Activated CD4-positive, CD25-positive, alpha-beta regulatory T cell treated with anti-CD3 and anti-CD28 coated beads, Interleukin-2, amount 50 U/mL, for 16 hours (primary cell): ENCODE results near the gene CLEC16A.

Experiments used
- DNase-seq: peaks from one replicate; pipeline ENCODE4 v3.0.0-alpha.2; 2020; ENCODE audit warnings: low read depth, low spot score

The CLEC16A gene

DNA sequence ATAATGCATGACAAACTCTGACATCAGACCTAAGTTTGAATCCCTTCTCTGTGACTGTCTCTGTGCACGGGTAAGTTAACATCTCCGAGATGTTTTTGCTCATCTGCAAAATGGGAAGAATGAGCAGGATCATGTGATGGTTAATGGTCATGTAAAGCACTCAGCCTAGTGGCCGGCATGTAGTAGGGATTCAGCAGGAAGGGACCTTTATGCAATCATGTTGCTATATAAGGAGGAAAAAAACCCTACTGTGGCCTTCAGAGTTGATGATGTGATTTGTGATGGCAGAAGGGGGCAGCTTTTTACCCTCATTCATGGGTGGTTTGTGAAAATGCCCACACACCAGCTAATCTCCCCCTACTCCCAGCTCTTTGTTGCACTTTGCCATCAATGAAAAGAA lies 24.1 kb downstream of the CLEC16A start:
- no peak for DNase-seq

DNA sequence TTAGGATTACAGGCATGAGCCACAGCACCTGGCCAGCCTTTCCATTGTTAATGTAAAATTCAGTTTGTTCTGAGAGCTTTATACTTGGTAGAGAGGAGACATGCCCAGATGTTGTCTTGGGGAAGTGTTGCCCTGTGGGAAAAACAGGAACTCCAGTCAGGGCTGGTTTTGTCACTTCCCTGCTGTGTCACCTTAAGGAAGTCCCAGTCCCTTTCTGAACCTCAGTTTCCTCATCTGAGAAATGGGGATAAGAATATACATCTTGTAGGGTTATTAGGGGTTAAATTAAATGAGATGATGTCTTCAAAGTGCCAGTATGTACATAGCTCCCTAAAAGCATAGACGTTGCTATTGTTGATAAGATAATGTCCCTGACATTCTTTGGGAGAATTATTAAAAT lies 25.3 kb downstream of the CLEC16A start:
- no peak for DNase-seq

DNA sequence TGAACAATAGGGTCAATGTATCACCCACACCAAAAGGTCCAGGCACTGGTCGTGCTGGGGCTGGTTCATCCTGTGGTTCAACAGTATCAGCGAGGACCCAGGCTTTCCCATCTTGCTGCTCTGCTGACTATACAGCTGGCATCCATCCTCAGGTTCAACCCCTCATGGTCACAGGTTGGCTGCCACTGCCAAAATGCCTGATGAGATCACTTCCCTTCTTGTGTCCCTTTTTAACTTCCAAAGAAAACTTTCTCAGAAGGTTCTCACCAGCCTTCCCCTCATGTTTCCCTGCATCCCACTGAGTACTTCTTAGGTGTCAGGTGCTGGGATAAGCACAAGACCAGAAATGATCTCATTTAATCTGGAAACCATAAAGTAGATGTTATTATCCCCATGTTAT lies 25.7 kb downstream of the CLEC16A start:
- no peak for DNase-seq

DNA sequence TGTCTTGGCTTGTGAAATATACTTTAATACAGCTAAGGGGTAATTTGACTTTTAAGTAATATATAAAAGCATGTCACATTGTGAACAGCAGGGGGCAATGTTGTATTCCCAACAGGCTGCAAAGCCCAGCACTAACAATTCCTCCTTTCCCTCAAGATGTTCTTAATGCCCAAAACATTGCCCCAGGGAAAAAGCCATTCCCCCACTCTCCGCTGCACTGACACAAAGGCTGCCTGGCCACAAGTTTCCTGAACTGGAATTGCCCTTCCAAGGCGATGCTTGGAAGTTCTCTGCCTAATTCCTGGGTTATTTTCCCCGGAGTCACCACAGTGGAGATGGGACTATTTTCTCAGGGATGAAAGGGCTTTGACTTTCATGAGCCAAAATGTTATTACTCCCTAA lies 27.2 kb downstream of the CLEC16A start:
- DNase-seq, result no peak

DNA sequence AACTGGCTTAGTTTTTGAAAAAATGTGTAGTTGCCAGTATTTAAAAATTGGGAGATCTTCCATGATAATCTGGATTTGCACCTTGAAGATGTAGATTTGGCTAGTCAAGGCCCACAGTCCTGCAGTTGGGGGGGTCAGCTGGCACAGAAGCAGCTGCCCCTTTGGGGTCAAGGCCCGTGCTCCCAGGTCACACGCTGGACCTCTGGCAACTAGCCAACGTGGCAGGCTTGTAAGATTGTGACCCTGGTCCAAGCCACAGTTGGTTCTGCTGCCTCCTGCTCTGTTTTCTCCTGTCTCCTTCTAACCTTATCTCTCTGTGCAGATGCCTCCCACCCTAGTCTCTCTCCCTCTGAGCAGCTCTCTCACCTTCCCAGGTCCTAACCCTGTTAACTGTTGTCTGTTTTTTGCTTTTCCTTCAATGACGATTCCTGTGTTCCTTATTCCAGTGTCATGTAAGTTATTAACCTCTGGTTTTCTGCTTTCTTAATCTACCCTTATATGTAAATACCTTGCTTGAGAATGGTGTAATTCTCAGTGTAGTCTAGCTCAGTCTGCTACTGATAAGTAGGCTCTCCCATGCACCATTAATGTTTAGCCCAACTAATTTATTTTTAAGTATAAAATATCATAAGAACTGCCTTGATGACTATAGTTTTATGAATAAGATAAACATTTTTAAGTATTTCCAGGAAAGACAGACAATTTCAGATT lies 27.9 kb downstream of the CLEC16A start:
- DNase-seq, result no peak

DNA sequence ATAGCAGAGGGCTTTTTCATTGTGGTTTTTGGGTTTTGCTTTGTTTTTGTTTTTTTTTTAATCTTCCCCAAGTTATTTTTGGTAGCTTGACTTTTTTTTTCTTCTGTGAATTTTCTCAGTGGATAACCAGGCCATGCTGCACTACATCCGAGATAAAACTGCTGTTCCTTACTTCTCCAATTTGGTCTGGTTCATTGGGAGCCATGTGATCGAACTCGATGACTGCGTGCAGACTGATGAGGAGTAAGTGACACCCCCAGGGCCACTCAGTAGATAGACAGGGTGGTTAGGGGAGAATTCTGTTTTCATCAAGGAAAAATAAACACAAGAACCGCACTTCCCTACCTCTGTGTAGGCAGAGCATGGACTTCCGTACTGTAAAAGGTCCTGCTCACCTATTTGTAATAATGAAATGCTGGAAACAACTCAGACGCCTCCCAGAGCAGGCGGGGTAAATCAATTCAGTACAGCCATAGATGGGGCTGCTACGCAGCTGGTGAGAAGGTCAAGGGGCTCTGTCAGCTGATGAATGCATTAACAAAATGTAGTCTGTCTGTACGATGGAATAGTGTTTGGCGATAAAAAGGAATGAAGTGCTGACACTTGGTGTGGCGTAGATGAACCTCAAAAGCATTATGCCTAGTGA lies 28.6 kb downstream of the CLEC16A start:
- DNase-seq, result no peak

DNA sequence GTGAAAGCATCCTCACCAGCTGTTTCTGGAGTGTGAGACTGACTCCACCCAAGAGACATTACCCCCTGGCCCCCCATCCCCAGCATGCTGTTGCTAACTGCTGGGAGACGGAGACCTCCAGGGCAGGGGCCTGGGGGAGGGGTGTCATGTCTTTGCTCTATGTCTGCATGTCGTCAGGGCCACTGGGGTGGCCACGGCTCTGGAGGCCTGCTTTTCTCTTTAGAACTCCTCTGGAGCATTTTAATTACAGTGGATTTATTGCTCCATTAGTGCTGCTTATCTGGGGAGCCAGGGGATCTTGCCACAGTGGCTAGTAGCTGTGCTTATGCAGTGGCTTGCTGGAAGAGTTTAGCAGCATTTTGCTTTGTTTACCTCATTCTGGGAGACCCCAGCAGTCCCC lies 32.3 kb downstream of the CLEC16A start:
- no peak for DNase-seq

DNA sequence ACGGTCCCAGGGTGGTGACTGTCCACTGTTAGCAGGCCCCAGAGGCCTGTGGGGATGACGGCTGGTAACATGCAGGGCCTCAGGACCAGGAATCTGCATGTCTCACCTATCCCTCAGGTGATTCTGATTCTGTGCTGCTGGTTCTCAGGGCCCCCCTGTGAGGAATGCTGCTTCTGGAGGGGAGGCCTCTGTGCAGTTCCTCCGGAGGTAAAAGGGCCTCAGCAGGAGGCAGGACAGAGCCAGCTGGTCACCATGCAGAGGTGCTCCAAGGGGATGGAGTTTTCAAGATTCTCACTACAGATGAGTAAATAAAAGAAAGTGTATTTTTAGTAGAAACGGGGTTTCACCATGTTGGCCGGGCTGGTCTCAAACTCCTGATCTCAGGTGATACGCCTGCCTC lies 33.8 kb downstream of the CLEC16A start:
- DNase-seq, result no peak

DNA sequence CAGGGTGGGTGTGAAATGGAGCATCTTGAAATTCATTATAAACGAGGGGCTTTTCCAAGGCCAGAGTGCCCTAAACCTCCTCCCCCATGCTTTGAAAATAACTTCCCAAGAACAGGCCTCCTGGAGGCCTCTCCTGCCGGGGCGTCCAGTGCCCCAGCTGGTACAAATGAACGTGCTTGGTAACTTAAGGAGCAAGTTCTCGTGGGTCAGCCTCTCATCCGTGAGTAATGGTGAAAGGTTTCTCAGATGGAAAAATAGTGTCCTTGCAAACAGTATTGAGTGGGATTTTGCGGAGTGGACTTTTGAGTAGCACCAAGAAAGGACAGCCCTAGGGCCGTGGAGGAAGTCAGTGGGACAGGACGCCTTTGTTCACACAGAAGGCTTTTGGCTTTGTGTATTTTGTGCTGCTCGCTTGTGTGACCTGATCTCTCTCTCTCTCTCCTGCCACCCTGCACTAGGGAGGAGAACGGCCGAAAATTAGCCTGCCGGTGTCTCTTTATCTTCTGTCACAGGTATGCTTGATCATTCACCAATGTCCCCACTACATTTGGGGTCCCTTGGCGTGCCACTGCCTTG lies 34.6 kb downstream of the CLEC16A start:
- DNase-seq, result no peak

DNA sequence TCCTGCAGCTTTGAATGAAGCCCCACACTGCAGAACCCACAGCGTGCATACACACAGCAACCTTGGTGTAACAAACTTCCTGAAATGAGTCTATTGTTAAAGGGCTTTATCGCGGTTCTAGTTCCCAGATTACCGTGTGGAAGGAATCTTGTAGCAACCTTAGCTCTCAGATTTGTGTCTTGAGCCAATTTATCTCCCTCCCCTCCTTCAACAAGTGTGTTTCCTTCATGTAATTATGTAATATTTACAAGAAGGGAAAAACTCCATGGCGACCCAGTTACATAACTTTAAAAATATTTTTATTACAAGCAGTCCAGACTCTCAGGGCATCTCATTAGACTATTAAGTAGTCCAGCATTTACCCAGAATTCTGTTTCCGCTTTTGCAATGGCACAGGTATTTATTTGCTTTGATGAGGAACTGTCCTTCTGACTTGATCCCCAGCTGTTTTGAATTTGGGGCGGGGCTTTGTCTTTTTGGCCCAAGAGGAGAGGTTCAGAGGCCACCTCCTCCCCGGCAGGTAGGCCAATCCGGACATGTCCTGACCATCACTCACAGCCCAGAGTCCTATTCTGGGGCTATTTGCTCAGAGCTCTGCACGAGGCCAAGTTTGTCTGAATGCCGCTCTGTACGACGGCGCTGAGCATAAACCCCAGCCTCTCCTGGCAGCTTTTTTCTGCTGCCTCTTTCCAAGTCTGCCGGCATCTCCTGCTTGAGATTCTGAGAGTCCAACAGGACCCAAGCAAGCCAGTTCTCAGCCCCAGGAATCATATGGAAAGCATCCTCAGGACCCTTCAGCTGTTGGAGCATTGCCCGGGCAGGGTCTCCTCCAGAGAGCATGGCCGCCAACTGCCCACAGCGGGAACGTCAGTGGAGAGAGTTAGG lies 35.6 kb downstream of the CLEC16A start:
- no peak for DNase-seq

DNA sequence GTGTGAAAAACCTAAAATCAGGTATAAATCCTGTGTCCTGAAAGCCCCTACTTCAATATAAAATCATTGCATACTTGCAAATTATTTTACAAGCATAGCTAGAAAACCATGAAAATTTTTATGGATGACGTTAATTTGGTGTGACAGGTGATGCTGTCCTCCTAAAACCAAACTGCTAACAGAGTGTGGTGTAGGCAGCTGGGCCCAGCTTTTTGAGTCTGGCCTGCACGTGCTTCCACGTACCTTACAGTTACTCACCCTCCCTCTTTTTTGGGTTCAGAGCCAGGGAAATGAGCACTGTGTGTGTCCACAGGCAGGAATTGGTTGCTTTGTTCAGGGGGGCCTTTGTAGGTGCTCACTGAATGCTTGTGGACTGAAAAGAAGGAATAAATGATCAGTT lies 36.4 kb downstream of the CLEC16A start:
- no peak for DNase-seq

DNA sequence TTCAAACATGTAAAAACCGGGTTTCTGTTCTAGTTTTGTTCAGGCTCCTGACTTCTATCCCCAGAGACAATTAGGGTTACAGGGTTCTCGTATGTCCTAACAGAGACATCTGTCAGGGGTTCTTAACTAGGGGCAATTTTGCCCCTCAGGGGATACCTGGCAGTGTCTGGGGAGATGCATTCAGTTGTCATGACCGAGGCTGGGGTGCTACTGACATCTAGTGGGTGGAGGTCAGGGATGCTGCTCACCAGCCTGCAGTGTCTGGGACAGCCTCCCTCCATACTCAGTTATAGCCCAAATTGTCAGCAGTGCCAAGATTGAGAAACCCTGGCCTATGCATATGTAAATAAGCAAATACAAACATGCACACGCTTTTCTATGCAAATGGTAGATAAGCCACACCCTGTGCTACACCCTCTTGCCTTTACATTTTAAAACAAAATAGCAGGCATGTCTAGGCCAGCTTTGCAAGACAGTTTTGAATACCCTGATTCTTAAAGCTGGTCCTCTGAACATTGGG lies 37.4 kb downstream of the CLEC16A start:
- no peak for DNase-seq

DNA sequence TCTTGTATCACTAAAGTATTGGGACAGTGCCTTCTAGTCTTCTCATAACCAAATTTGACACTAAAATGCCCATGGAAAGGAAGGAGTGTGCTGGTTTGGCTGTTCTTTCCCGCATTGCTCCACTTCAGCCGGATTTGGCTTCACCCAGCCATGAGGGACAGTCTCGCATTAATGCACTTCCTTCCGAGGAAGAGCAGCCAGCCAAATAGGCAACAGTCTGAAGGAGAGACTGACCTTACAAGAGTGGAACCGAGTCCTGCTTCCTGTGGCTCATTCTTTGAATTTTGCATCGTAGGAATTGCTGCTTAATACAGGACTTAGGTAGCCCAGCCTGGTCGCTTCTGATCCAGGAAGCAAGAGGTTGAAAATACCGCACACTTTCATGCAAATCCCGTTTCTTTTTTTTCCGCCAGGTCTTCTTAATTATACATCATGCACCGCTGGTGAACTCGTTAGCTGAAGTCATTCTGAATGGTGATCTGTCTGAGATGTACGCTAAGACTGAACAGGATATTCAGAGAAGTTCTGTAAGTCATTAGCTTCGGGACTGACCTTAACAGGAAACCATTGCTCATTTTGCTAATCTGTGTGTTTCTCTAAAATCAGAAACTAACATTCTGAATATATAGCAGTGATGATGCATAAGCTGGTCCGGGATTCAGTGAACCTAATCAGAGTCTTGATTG lies 38.2 kb downstream of the CLEC16A start:
- DNase-seq, result no peak

DNA sequence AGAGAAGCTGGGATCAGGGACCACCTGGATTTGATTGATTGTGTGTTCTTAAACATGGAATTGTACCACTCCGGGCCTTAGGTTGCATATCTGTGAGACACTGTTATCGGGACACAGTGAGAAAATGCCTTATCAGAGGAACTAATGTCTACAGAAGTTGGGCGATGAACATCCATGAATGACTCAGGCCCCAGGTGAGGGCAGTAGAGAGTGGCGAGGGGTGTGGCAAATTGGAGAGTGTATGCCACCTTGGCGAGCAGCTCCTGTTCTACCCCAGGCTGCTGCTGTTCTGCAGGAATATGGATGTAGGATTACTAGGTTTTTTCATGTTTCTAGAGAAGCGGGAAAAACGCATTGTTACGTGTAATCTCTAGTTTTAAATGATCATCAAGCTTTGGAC lies 38.8 kb downstream of the CLEC16A start:
- DNase-seq, result no peak

DNA sequence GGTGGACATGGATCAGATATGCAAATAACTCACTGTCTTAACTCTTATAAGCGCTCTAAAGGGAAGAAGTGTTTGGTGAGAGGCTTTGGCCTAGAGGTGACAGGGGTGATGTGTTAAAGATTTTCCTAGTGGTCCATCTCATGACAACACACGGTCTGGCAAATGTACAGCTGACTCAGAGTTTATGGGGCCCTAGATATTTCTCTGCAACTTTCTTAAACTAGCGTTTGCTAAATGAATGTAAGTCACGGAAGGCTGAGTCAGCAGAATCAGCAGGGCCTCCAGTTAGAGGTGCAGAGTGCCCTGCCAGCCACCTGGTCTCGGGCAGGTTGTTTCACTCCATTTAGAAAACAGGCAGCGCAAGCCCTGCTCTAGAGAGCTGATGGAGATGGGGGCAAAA lies 40.1 kb downstream of the CLEC16A start:
- no peak for DNase-seq

DNA sequence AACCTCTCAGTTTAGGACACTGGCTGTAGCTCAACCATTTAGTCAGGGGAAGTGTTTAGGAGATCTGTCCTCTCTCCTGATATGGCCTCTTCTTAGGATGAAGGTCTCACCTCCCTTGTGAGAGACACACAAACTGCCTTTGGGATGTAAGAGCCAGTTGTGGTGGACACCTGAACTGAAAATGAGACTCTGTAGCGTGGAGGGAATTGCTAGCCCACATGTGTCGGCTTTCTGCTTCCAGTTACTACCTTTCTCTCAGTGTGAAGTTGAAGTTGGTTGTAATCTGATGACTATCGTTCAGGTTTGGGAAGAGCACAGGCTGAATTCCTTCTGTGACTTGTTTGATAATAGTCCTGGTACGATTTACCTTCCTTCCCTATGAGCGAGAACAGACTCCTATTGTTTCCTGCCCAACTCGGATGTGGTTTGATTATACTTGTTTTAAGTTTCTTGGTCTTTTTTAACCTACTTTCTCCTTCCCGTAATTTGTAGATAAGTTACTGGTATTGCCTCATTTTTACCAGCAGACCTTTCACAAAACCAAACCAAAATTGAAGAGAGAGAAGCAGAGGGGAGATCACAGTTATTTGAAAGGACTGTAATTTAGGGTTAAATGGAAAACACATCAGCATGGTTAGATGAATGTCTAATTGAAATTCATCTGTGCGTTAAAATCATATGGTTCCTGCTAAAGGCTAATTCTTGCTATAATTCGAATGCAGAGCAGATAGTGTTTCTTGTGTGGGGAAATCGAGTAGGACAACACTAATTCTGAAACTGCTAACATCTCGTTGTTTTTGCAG lies 43.2 kb downstream of the CLEC16A start:
- DNase-seq, result no peak

DNA sequence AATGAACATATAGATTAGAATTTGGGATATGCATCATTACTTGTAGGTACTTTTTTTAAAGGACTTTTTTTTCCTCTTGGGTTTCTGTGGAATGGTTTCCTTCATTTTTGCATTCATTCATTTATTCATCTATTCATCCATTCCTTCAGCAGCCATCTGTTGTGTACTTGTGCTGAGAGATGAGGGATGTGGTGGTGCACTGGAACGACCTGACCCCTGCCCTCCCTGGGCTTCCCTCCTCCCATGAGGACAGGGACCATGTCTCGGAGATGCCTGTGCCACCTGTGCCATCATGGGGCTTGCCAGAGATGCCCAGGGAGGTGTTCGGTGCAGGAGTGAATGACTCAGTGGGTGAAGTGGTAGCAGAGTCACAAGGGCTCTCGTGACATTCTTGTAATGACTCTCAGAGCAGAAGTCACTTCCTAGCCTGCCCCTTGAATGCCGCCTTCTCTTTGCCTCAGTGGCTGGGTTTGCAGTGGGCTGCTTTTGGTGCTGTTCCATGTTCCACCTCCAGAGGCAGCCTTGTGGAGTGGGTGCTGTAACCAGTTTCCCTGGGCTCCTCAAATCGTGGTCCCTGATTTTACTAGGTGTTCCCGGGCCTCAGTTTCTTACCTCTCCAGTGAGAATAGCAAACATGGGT lies 43.9 kb downstream of the CLEC16A start:
- DNase-seq, result peak; percentile 37

DNA sequence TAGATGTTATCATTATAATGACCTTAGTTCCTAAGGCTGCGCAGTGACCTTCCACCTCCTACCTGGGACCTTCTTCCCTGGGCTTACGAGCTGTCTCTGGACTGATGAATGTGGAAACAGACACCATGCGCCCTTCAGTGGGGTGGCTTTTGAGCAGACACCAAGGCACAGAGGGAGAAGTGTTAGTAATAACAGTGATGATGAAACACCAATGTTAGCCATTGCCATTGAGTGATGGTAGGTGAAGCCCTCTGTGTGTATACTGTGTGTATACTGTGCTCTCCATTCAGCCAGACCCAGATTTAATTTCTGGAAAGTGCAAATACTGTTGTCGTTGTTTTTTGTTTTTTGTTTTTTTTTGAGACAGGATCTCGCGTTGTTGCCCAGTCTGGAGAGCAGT lies 44.5 kb downstream of the CLEC16A start:
- no peak for DNase-seq

DNA sequence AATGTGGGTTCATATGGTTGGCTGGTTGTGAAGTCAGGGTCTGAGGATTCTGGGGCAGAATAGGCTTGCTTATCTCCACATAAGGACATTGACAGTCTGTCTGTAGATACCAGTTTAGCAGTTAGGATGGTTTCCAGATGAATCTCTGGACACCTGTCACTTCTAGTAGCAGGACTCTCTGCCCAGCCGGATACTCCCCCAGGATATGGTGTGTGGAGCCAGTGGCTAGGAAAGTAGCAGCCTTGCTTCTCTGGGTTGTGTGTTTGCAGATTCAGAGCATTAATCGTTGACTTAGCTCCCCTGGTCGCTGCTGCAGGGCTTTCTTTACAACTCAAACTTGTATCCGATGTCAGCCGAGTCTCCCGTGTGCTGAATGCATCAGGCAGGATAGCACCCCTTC lies 45.2 kb downstream of the CLEC16A start:
- no peak for DNase-seq

DNA sequence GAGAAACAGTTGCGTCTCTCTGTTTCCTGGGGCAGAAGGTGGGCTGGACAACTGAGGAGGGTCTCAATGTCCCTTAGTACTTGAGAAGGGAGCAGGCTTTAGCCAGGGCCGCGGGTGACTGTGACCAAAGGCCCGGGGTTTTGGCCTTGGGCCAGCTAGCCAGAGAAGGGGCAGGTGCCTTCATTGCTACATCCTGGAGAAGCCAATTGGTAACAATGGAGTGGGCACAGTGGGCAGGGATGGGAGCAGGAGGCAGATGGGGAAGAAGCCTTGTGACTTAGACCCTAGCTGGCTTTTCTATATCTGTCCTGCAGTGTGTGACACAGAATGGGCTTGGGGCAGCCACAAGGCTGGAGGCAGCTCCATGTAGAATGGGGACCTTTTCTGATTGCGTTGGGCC lies 46.0 kb downstream of the CLEC16A start:
- no peak for DNase-seq
